Stimulated activated CD8-positive, alpha-beta memory T cell treated with anti-CD3 and anti-CD28 coated beads, Interleukin-7, amount 100 ng/mL, for 1 hour (primary cell): ENCODE data around the gene SLC26A2.

Experiments
- DNase-seq, 2 donors: peaks; one replicate each; pipeline ENCODE4 v3.0.0-alpha.2; 2020; ENCODE audit warnings: low read depth in 2 of 2

The SLC26A2 gene

GRCh38 chr5:149961957-149962409 is 1.4 kb downstream of the SLC26A2 start:
- no peak for DNase-seq

- DNase-seq: no peak
These were observed 2.2 kb downstream of the SLC26A2 start for GRCh38 chr5:149962601-149963300.

GRCh38 chr5:149963729-149964128 is 3.2 kb downstream of the SLC26A2 start:
- DNase-seq: no peak

GRCh38 chr5:149966946-149967345 is 6.4 kb downstream of the SLC26A2 start:
- no peak for DNase-seq

GRCh38 chr5:149969181-149969930 is 8.8 kb downstream of the SLC26A2 start:
- no peak for DNase-seq

- DNase-seq: no peak
These were observed 14.9 kb downstream of the SLC26A2 start for GRCh38 chr5:149975409-149975808.

GRCh38 chr5:149979896-149980295 is 19.3 kb downstream of the SLC26A2 start:
- DNase-seq: no peak

GRCh38 chr5:149981206-149981605 is 20.6 kb downstream of the SLC26A2 start:
- DNase-seq: no peak

GRCh38 chr5:149982505-149982904 is 21.9 kb downstream of the SLC26A2 start:
- no peak for DNase-seq

GRCh38 chr5:149988126-149988525 is 27.6 kb downstream of the SLC26A2 start:
- no peak for DNase-seq

GRCh38 chr5:149990518-149991376 is 30.2 kb downstream of the SLC26A2 start:
- DNase-seq: peak; percentile 9 to 41

- DNase-seq: no peak
These were observed 32.9 kb downstream of the SLC26A2 start for GRCh38 chr5:149993471-149993870.

- no peak for DNase-seq
These were observed 35.0 kb downstream of the SLC26A2 start for GRCh38 chr5:149995385-149996204.

- DNase-seq: no peak
These were observed 35.8 kb downstream of the SLC26A2 start for GRCh38 chr5:149996205-149996890.

GRCh38 chr5:149998281-149998680 is 37.7 kb downstream of the SLC26A2 start:
- no peak for DNase-seq

- no peak for DNase-seq
These were observed 38.8 kb downstream of the SLC26A2 start for GRCh38 chr5:149999359-149999758.

- DNase-seq: no peak
These were observed 39.3 kb downstream of the SLC26A2 start for GRCh38 chr5:149999866-150000255.

- DNase-seq: peak; percentile 66 to 69
These were observed 39.9 kb downstream of the SLC26A2 start, which contains the start of the genes HMGXB3 and TIGD6 for GRCh38 chr5:150000256-150000989. TSS of gene HMGXB3 (plus strand) at chr5:150000739. CDS start at chr5:150004853, 4,114 bp downstream. TSS of gene TIGD6 (minus strand) at chr5:150000654. CDS start at chr5:149996348, 4,306 bp downstream.

- DNase-seq: peak in 1 of 2 donors; percentile 2
These were observed 40.6 kb downstream of the SLC26A2 start for GRCh38 chr5:150000990-150001659.
